ENCODE results near the gene ST3GAL6.

The ST3GAL6 gene, protein sequence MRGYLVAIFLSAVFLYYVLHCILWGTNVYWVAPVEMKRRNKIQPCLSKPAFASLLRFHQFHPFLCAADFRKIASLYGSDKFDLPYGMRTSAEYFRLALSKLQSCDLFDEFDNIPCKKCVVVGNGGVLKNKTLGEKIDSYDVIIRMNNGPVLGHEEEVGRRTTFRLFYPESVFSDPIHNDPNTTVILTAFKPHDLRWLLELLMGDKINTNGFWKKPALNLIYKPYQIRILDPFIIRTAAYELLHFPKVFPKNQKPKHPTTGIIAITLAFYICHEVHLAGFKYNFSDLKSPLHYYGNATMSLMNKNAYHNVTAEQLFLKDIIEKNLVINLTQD

DNA sequence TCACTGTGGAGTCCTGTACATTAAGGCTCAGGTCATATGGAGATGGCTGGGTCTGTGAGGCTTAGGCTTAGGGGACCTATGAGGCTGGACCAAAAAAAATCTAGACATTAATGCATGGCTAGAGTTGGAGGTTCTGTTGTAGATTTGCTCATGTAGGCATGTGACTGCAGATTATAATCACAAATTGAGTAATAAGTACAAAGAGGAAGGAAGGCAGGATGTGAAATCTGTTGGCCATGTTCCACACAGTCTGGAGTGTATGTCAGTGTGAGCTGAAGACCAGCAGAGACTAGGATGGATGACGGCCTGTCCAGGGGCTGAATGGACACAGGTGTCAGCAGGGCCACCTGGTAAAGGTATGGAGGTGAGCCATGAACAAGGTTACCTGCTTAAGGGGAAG lies at the start of gene ST3GAL6:
Gene ST3GAL6, plus strand, starts transcription at position 265 of the 400 bp plus-strand sequence. CDS start 5,101 bp downstream, outside the sequence.
- peak; percentile 81 for DNase-seq

DNA sequence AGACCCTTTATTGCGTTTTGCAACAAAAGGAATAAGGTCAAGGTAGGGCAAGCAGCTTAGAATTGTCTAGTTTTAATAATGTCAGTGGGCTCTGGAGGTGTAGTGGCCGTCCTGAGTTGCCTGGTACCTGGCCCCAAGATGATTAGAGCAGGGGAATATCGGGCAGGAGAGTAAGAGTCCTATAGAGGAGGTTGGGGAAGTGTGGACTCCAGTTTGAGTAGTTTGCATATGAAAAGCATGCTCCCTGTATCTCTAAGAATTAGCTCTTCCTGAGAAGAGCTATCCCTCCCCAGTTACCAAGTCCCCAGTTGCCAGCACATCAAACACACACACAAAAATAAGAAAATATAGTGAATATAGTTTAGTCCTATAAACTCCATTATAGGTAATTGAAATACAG lies 49.2 kb upstream of the ST3GAL6 start:
- no peak for DNase-seq

DNA sequence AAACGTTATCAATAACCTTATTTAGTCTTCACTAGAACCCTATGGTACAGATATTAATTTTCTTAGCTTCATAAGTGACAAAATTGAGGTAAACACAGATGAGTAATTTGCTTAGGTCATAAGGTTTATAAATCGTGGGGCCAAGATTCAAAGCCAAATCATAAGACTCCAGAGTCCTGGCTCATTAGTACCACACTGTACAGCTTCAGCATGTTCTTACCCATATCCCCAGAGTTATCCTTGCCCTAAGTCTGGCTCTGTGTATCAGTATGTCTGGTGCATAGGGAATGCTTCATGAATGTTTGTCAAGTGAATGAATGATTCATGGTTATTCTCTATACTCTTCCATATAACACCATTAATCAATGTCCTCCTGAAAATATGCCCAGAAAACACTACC lies 45.6 kb upstream of the ST3GAL6 start:
- no peak for DNase-seq

DNA sequence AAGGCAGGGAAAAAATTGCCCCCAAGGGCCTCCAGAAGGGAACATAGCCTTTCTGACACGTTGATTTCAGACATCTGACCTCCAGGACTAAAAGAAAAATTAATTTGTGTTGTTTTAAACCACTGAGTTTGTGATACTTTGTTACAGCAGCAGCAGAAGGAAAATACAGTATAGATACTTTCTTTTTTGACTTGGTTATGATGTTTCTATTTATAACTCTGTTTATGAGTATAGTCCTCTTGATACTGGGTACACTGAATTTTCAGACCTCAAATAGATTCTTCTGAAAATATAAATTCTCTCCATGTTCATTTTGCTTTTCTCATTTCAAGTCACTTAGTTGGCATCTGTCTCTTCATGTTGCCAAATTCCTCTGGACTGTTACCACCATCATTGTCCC lies 44.4 kb upstream of the ST3GAL6 start:
- no peak for DNase-seq

DNA sequence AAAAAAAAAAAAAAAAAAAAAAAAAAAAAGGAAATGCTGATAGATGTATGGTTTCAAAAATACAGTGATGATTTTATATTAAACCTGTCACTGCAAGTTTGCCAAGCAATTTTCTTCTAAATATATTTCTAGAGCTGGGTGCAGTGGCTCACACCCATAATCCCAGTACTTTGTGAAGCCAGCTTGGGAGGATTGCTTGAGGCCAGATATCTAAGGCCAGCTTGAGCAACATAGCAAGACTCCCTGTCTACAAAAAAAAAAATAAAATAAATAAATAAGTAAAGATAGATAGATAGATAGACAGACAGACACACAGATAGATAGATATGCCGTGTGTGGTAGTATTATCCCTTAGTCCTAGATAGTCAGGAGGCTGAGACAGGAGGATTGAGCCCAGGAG lies 41.4 kb upstream of the ST3GAL6 start:
- DNase-seq = no peak

DNA sequence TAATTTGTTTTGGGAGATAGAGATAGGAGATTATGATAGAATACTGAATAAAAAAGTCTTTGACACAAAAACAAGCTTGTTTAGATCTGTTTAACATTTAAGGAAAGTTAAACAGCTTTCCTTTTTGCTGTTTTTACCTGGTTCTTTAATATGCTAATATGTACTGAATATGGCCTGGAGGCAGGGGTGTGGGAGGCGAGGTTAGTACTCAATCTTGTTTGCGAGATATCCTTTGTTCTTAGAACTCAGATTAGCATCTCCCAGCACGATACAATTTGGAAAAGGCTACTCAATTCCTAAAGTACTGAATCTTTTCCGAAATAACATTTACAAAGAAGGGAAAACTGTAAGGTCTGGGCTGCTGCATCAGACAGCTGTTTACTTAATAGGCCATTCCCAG lies 40.8 kb upstream of the ST3GAL6 start:
- DNase-seq = no peak

DNA sequence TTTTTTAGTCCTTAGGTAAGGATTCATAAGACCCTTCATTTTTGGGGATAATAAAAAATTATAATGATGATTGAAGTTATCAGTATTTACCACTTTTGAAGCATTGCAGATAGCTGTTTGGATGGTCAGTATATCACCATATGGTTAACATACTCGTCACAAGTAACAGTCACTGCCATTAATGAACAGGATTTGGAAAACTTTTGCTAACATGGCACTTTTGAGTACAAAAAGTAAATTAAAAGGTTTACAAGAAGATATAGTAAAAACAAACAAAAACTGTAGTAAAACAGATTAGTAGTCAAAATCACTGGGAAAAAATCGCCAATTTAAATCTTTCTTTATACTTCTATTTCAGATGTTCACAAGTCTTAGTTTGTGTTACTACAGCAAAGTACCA lies 37.8 kb upstream of the ST3GAL6 start:
- no peak for DNase-seq

DNA sequence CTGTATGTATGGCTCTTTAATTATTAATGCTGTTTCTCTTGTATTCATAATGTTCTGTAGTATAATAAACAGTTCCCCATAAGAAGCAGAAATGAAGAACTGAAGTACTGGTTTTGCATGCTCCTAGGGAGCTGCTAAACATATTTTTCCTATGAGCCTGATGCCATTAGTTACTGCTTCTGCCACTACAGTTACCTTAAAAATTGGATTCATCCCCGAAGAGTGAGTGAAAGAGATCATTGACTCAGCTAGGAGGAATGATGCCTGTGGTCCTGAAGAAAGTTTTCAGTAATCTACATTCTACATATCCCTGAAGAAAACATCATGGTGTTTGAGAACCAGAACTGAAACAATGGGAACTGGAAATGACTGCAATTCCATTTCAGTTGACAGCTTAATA lies 37.1 kb upstream of the ST3GAL6 start:
- no peak for DNase-seq

DNA sequence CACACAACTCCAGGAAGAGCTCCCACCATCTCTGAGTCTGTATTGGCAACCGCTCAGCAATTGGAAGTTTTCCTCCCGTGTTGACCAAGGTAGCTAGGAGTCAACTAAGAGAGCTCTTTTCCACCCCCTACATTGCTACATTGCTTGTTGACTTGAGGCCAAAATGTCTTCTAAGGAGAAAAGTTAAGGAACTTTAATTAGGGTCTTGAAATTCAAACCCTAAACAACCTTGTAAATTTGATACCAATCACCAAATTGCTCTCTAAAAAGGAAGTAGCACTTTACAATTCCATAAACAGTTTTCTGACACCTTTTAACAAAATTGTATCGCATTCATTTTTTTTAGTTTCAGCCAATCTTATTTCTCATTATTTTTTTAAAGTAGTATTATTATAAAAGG lies 35.5 kb upstream of the ST3GAL6 start:
- DNase-seq = no peak

DNA sequence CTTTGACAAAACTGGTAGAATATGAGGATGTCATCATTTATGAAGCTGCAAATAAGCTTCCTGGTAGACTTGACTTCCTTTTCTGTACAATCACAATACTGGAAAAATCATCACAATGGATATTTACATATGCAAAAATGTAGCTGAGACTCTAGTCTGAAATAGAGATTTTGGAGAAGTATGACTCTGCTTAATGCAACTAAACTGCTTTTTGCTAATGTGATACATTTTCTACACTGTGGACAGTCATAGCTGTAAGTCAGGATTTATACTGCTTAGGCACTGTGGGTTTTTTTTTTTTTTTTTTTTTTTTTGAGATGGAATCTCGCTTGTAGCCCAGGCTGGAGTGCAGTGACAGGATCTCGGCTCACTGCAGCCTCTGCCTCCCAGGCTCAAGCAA lies 34.5 kb upstream of the ST3GAL6 start:
- no peak for DNase-seq

DNA sequence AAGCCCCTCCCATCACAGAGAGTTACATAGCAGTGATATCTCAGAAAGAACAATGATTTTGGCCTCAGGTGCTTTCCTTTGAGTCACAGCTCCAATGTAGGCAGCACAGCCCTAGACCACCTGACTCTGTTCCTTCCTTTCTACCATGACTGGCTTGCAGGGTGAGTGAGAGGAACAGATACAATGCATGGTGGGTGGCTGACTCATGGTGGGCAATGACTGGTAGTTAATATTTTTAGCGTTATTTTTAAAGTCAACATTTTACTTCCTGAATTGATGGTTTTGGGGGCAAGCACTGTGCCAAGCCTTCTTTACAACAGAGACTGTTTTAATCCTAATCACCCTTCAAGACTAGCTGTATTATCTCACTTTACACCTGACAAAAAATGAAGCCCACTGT lies 32.8 kb upstream of the ST3GAL6 start:
- DNase-seq = peak; percentile 36

DNA sequence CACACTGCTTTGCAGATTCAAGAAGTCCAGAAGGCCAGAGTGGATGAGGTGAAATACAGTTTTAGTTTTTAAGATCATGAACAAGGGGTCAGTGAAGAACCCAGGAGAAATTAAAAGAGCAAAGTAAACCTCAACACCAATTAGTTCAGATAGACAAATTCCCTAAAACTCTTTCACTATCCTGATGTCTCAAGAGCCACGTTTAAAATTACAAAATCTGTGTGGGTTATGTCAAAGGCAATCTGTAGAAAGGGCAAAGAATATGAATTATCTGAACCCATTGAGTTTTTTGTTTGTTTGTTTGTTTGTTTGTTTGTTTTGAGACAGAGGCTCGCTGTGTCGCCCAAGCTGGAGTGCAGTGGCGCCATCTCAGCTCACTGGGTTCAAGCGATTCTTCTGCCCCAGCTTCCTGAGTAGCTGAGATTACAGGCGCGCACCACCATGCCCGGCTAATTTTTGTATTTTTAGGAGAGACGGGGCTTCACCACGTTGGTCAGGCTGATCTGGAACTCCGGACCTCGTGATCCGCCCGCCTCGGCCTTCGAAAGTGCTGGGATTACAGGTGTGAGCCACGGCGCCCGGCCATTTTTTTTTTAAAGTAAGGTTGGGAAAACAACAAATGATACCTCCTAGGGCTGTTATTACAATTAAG lies 32.1 kb upstream of the ST3GAL6 start:
- DNase-seq = no peak

DNA sequence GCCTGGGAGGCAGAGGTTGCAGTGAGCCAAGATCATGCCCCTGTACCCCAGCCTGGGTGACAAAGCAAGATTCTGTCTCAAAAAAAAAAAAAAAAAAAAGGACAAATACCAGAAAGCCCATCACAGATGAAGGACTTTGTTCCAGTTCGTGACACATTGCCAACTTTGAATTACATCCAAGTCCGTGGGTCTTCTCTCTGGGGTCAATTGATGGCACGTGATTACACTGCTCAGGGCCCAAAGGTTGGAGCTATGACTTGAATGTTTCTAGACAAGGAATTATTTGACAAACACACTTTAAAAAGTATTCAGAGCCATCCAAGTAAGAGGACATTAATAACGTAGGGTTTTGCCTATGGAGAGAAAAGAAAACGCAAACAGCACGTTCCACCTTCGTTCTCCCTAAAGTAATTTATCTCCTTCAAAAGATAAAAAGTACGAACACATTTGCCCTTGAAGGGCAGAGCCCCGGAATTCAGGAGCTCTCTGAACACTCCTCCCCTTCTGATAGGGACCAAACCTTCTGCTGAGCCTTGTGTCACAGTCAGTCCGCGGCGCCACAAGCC lies 31.3 kb upstream of the ST3GAL6 start:
- peak; percentile 72 for DNase-seq

DNA sequence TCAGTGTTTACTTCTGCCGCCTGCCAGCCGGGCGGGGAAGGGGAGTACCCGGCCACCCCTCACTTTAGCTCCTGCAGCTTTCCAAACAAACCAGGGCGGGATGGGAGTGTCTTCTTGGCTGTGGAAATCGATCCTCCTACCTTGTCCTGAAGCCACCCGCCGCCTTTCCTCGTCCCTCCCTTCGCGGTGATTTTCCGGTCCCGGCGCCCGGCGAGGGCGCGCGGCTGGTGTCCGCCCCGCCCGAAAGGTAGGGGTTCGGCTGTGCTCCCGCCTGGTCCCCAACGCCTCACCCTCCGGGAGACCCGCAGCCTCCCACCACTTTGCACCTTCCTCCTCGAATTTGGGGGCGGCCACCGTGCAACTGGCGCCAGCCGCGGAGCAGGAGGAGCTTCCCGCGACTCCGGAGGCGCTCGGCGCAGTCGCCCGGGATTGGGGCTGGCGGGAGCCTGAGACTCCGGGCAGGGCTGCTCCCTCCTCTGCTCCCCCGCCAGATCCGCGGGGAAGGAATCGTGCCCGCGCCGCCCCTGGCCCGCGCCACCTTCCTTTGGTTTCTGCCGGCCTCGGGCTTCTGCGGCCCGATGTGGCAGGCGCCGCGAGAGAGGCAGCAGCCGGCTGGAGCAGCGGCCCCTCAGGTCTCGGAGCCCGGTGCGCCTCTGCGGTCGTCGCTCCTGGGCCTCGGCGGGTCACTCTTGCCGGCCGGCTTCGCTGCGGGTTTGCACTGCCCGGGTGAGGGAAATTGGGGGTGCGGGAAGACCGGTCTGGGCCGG lies 30.7 kb upstream of the ST3GAL6 start:
- peak; percentile 44 for DNase-seq

DNA sequence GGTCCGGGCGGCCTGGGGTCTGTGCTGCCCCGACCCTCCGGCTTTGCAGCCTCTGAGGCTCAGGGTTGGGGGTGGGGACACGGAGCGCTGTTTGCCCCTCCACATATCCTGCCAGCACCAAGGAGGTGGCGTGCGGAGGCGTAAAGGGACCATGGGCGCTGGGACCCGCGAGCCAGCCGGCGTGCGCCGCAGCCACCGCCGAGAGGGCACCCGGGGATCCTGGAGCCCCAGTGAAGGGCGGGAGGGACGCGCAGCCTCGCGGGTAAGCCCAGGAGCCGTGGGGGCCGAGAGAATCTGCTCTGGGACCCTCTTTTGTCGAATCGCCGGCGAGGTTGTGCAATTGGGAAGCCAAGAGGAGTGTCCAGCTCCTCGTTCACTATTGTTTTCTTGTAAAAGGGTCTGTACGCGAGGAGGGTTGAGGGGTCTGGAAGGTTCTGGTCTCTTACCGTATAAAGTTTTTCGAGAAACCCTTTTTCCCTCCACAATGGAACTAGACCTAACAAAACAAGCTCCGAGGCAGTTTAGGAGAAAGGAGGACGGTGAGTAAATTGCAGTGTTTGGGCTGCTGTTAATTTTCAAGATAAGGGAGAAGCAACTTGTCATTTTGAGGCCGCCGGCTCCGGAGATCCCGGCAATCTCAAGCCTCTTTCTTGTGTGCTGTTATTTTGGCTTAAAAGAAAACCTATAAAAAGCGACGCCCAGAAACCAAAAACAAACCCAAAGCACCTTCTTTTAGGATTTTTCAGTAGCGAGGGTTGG lies 29.9 kb upstream of the ST3GAL6 start:
- DNase-seq = peak; percentile 50

DNA sequence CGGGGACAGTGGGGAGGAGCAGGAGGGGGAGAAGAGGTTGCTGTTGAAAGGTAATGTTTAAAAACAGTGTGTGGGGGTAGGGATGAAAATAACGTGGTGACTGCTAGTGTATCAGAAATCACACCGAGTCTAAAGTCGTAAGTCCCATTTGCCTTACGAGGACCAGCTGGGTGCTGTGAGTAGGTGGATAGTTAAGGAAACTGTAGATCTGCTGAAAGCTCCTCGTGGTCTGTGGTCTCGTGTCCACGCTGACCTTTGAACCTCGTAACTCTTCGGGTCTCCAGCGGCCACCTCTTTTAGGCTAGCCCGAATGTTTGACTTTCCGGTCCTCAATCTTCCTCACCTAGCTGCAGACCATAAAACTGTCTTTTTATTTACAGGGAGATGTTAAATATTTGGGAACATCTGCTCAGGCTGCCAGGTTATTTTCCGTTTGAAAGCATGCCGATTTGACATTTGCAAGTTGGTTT lies 29.3 kb upstream of the ST3GAL6 start:
- DNase-seq = peak; percentile 14

DNA sequence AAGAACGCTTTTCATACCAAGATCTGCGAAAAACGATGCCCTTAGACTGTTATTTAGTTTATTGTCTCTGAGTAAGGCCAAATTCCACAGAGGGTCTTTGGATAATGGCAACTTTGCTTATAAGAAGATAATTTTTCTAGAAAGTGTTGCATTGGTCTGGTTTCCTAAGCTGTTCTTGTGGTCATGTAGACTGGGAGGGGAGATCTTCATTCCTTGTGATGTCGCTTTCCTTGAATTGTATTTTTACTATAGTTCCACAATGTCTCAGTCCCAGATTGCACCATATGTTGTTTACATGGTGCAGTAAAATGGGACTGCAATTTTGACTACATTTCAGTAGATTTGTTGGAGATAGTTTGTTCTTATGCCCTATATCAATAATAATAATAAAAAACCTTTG lies 28.8 kb upstream of the ST3GAL6 start:
- no peak for DNase-seq

DNA sequence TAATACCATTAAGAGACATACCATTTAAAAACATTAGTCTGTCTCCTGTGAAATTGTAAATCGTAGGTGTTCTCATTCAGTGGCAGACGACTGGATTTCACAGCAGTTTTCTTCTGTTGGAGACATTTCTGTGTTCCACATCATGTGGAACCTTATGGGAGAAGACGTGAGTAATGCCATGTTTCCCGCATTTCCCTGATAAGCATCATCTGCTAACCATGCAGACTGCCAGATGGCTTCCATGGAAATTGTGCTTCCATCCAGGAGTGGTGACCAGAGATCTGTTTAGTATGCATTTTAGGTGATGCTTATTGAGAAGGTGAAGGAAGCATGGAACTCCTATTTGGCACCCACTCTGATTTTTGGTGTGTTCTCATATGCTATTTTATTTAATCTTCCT lies 28.4 kb upstream of the ST3GAL6 start:
- no peak for DNase-seq

DNA sequence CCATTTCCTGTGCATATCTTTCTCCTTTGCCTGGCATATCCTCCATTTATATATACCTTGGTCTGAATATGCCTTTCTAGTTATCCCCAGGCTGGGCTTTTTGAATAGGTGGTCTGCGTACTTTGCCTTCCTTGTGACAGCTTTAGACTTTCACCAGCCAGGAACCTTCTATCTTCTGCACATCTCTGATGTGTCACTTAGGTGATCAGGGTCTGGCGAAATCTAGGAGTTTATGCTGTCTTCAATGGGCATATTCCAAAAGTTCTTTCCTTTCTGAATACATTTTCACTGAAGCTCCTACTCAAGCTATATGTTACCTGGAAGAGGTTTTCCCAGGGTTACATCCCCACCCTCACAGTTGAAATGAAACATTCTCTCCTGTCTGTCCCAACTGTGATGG lies 27.8 kb upstream of the ST3GAL6 start:
- no peak for DNase-seq

DNA sequence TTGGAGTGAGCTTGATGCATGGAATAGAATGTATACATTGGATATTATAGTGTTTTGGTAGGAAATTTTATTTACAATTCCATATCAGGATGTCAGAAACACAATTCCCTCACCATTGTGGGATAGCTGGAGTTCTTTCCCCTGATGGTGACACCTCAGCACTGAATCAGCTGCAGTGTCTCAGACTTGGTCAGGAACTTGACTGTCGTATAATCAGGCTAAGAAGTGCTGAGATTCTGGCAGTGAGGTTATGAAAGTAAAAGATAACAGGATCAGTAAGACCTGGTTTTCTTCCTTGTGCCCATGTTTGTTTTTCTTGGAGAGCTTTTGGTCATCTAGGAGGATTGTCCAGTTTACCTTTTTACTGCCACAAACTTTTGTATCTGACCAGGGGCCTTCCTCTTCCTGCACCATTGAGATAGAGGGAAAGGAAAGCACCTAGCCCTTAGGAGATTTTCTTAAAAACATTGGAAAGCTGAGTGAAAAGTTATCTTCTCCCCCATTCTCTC lies 27.3 kb upstream of the ST3GAL6 start:
- no peak for DNase-seq

DNA sequence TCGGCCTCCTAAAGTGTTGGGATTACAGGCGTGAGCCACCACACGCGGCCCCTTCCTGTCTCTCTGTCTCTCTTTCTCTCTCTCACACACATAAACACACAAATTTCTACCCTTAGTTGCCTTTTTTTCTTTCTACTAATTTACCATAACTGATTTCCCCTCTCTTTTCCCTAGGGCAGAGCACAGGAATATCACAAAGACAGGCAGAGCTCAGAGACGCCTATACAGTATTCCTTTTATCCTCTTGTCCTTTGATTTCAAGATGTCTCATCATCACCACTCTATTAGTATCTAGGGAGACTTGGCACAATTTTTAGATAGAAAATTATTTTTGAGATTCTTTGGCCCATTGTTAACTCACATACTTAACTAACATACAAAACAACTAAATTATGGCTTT lies 25.8 kb upstream of the ST3GAL6 start:
- DNase-seq = no peak

DNA sequence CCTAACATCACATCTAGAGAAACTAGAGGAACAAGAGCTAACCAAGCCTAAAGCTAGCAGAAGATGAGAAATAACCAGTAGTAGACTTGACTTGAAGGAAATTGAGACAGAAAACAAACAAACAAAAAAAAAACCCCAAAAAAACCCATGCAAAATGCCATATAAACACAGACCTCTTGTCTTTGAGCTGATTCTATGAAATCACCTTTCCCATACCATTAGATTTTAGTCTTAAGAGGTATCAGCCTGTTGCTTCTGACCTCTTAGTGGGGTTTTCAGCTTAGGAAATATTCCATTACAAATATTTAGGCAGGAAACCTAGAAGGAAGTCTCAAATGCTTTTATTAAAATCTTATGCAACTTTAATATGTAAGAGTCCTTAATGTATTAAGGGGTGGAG lies 23.9 kb upstream of the ST3GAL6 start:
- no peak for DNase-seq

DNA sequence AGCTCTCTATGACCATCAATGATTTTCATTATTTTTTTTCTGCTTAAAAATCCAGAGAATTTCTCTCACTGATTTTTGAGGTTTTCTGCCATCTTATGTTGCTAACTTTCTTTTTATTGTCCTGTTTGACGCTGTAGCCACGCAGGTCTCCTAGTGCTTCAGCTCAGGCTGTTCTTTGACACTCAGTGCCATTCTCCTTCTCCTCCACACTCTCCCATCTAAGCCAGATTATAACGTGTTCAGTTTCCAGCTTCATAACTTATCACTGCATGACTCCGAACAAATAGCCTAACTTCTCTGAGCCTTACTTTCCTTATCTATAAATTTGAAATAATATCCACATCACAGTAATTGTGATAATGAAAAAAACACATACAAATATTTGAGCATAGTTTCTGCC lies 22.8 kb upstream of the ST3GAL6 start:
- no peak for DNase-seq
